ENCODE data around the gene HAX1. TPM values are rescaled to one million over a fixed set of nuclear protein-coding genes. Genes with fewer than 3 reads are reported as not detected.

HAX1 gene
- total and polyA plus RNA-seq, 2 of the 8 experiments (the other 6 are each of a cell fraction or from before 2014, with no cell fraction given), result 82.2 to 115 TPM

DNA sequence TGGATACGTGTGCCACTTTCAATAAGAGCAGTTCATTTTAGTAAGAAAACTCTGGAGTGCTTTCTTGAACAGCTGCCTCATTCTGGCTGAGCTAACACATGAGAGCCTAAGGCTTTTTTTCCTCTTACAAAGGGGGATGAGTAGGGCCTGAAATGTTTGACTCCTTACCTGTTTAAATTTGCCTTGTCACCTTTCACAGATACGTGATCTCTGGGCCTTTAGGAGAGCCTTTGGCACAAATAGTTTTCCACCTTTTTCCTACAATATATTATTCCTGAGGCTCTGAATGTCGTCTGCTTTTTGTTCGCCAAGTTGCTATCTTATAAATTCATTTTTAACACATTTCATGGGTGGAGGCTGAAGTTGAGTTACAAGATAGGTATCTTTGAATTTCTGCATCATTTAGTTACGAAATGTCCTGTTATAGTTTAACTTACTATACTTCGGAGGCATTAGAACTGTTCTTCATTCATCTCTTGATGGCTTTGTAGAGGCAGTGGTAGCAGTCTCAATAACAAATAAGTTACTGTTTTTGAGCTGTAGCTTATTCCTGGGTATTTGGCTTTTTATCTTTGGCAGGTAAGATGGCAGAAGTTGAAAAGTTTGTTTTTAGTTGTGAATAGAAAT lies 34.4 kb upstream of the HAX1 start (continued):
- no peak for TF ChIP-seq SIRT6 (IDR thresholded peaks at IDR 0.05; ENCODE audit: low read length)
- no peak for TF ChIP-seq PHF8 (conservative IDR thresholded peaks at IDR 0.05; ENCODE audit: low read depth, low read length)
- no peak for TF ChIP-seq NRF1 (IDR thresholded peaks at IDR 0.05; ENCODE audit: low read depth, low read length)
- no peak for TF ChIP-seq KDM1A (IDR thresholded peaks at IDR 0.05; ENCODE audit: borderline replicate concordance, low read length)
- no peak for TF ChIP-seq POU5F1 (IDR thresholded peaks at IDR 0.05; ENCODE audit: low read depth, low read length)
- TF ChIP-seq GABPA (IDR thresholded peaks at IDR 0.05; ENCODE audit: borderline replicate concordance, insufficient read depth, low read length), result no peak
- no peak for TF ChIP-seq HDAC6 (IDR thresholded peaks at IDR 0.05; ENCODE audit: low read depth, low read length)

Measured in H1 (cell line).